Measurements from ENCODE around the gene ACTN4.
"Not testable (repeated sequence)": the region's sequence is repeated elsewhere in the genome, so short reads cannot be mapped to it uniquely, and the experiment has no call there.

ACTN4 gene

DNA sequence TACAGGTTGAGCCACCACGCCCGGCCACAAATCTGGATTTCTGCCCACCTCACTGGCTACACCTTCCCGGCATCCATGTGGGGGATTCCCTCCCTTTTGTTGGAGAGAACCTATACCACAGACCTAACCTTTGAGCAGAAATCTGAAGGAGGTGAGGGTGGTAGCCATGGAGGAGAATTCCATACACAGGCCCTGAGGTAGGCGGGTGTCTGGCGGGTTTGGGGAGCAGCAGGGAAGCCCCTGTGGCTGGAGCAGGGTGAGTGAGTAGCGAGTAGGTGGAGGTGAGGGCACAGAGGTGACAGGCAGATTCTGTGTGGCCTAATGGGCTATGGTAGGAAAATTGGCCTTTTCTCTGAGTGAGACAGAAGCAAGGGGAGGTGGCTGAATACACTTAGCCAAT is 17.9 kb upstream of the ACTN4 start:
- H3K9ac ChIP-seq (ENCODE audit: low read depth, low read length), result no peak overlapping the region
- H3K4me1 ChIP-seq (ENCODE audit: insufficient read depth, low read length), result no peaks in the 10 kb centered on the region
- H3K9me3 ChIP-seq (ENCODE audit: control insufficient read depth, insufficient read depth, low read length), result no peaks in the 10 kb centered on the region
- peaks cover 15% of the 10 kb centered on the region for H3K36me3 ChIP-seq (ENCODE audit: insufficient read depth, low read length)

DNA sequence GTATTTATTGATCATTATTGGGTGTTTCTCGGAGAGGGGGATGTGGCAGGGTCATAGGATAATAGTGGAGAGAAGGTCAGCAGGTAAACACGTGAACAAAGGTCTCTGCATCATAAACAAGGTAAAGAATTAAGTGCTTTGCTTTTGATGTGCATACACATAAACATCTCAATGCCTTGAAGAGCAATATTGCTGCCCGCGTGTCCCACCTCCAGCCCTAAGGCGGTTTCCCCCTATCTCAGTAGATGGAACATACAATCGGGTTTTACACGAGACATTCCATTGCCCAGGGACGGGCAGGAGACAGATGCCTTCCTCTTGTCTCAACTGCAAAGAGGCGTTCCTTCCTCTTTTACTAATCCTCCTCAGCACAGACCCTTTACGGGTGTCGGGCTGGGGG is 16.1 kb upstream of the ACTN4 start:
- not testable (repeated sequence) for H3K9me3 ChIP-seq (ENCODE audit: control insufficient read depth, insufficient read depth, low read length); H3K9ac ChIP-seq (ENCODE audit: low read depth, low read length); H3K4me1 ChIP-seq (ENCODE audit: insufficient read depth, low read length)
- H3K36me3 ChIP-seq (ENCODE audit: insufficient read depth, low read length), result peaks cover 16% of the 10 kb centered on the region

DNA sequence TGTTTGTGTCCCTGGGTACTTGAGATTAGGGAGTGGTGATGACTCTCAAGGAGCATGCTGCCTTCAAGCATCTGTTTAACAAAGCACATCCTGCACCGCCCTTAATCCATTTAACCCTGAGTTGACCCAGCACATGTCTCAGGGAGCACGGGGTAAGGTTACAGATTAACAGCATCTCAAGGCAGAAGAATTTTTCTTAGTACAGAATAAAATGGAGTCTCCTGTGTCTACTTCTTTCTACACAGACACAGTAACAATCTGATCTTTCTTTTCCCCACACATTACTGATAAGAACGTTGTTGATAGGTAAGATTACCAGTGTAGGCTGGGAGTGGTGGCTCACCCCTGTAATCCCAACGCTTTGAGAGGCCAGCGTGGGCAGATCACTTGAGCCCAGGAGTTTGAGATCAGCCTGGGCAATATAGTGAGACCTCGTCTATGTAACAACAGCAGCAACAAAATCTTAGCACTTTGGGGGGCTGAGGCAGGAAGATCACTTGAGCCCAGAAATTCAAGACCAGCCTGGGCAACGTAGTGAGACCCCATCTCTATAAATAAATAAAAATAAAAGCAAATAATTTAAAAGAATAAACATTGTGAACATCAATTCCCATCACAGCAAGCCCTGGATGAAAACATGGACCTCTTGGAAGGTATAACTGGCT is 15.5 kb upstream of the ACTN4 start:
- H3K9ac ChIP-seq (ENCODE audit: low read depth, low read length); H3K9me3 ChIP-seq (ENCODE audit: control insufficient read depth, insufficient read depth, low read length); H3K4me1 ChIP-seq (ENCODE audit: insufficient read depth, low read length): not testable (repeated sequence)
- H3K36me3 ChIP-seq (ENCODE audit: insufficient read depth, low read length), result peaks cover 16% of the 10 kb centered on the region

DNA sequence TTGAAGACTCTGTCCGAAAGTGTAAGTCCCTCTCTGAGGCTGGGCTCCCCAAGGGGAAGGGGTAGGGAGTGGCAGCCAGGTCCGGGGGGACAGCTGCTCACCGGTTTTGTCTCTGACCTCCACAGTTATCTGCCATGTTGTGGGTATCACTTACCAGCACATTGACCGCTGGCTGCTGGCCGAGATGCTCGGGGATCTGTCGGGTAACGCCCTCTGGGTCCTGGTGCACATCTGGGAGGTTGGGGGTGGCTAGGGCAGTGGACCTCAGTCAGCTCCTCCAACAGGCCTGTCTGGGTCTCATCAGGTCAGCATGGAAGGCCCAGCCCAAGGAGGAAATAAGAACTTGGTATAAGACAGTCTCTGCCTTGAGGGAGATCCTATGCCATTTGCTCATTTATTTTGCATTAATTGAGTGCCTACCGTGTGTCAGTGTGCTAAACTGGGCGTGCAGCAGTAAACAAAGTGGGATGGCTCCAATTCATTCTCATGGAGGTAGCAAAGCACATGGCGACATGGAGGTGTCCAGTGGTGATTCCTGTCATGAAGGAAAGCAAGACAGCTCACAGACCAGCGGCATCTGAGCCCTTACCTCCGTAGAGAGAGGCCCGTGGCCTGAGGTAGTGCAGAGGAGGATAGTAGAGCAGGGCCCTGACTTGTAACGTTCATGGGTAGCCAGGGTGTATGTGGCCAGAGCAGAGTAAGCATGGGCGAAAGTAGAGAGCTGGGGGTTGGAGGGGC is 14.8 kb upstream of the ACTN4 start:
- peaks cover 11% of the 10 kb centered on the region for H3K4me1 ChIP-seq (ENCODE audit: insufficient read depth, low read length)
- H3K9me3 ChIP-seq (ENCODE audit: control insufficient read depth, insufficient read depth, low read length), result no peaks in the 10 kb centered on the region
- H3K9ac ChIP-seq (ENCODE audit: low read depth, low read length), result no peak overlapping the region
- H3K36me3 ChIP-seq (ENCODE audit: insufficient read depth, low read length), result peaks cover 16% of the 10 kb centered on the region

DNA sequence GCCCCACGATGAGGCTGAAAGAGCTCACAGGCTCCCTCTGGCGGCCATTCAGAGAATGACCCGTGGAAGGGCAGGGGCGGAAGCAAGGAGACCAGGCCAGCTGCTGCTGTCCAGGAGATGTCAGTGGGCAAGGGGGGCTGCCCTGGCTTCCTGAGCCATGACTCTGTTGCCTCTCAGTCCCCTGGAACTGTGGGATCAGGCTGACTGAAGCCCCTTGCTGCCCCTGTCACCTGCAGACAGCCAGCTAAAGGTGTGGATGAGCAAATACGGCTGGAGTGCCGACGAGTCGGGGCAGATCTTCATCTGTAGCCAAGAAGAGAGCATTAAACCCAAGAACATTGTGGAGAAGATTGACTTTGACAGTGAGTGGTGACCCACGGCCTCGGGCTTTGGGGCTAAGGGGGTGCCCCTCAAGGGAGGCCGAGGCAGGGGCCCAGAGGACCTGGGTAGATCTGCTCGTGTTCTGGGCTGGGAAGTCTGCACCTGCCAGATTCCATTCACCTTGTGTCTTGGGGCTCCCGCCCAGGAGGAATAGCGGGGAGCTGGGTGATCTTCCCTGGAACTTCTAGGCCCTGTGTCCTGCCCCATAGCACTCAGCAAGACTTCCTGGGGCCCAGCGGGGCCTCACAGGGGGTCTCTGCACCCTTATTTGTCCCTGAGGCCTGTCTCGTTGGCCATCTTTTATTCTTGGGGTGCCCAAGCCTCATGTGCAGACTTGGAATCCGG is 12.5 kb upstream of the ACTN4 start:
- Histone ChIP-seq H3K4me1 (ENCODE audit: insufficient read depth, low read length) (peaks cover 18% of the 10 kb centered on the region), H3K36me3 (ENCODE audit: insufficient read depth, low read length) (peaks cover 9% of the 10 kb centered on the region), H3K9ac (ENCODE audit: low read depth, low read length) (no peak overlapping the region), H3K9me3 (ENCODE audit: control insufficient read depth, insufficient read depth, low read length) (no peaks in the 10 kb centered on the region)

DNA sequence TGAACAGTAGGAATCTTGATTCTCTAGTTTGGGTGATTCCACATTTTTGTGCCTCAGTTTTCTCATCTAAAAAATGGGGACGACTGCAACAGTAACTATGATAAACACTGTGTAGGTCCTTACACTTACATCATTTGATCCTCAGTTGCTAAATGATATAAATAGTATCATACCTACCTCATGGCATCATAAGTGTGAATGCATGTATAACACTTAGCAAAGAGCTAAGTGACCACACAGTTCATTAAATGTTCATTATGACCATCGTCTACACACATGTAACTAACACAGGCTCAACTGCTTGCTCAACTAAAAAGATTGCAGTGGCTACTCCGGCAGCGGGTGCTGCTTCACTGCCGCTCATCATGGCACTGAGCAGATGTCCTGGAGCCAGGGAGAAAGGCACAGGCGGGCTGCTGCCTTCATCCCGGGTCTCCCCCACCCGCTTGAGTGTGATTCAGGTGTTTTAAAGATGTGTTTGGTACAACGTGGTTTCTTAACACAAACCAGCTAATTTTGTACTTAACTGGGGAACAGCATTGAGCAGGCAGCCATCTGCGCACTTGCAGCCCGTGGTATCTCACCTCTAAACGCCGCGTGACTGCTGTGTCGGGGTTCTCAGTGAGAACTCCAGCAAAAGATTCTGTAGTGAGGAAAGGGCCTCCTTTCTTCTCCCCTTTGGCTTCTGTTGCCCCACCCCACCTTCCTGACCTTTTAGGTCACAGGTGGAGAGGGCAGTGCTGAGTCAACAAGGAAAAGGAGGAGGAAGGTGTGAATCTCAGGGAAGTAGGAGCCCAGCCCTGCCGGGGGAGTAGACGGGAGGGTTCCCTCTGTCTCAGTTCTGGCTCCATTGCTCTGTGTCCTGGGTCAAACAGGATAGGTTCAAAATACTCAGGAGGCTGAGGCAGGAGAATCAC is 11.7 kb upstream of the ACTN4 start:
- H3K4me1 ChIP-seq (ENCODE audit: insufficient read depth, low read length), result peaks cover 22% of the 10 kb centered on the region
- no peaks in the 10 kb centered on the region for H3K9me3 ChIP-seq (ENCODE audit: control insufficient read depth, insufficient read depth, low read length)
- H3K9ac ChIP-seq (ENCODE audit: low read depth, low read length), result no peak overlapping the region
- peaks cover 9% of the 10 kb centered on the region for H3K36me3 ChIP-seq (ENCODE audit: insufficient read depth, low read length)

DNA sequence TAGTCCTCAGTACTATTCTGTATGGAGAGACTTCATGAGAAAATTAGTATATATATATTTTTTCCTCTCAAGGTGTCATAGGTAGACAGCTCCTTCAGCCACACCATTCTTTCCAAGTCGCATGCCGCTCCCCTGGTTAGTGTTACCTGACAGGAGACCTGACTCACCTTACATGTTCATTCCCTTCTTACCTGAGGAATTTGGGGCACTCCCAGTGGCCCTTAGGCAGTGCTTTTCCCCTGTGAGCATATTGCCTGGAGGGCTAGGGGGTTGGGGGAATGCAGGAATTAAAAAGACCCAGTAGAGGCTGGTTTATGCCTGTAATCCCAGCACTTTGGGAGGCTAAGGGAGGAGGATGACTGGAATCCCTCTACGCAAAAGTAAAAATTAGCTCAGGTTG is 9.0 kb upstream of the ACTN4 start:
- H3K9ac ChIP-seq (ENCODE audit: low read depth, low read length), result no peak overlapping the region
- H3K36me3 ChIP-seq (ENCODE audit: insufficient read depth, low read length), result peaks cover 9% of the 10 kb centered on the region; the same call in 1 of the 2 replicates
- no peaks in the 10 kb centered on the region for H3K9me3 ChIP-seq (ENCODE audit: control insufficient read depth, insufficient read depth, low read length)
- H3K4me1 ChIP-seq (ENCODE audit: insufficient read depth, low read length), result peaks cover 29% of the 10 kb centered on the region

DNA sequence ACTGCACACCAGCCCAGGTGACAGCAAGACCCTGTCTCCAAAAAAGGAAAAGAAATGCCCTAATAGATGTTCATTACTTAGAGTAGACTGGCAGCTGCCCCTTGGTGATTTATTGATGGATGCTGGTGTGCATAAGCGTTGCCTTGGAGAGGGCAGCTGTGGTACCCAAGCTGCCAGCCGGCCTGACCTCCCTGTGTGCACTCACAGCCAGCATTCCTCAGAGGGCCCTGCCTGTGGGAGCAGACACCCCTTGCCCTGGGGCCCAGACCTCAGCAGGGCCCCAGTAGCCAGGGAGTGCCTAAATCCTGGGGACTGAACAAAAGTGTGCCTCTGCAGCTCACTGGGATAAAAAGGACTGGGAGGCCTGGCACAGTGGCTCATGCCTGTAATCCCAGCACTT is 7.8 kb upstream of the ACTN4 start:
- Histone ChIP-seq H3K4me1 (ENCODE audit: insufficient read depth, low read length) (peaks cover 29% of the 10 kb centered on the region), H3K36me3 (ENCODE audit: insufficient read depth, low read length) (peaks cover 9% of the 10 kb centered on the region; the same call in 1 of the 2 replicates), H3K9me3 (ENCODE audit: control insufficient read depth, insufficient read depth, low read length) (no peaks in the 10 kb centered on the region), H3K9ac (ENCODE audit: low read depth, low read length) (no peak overlapping the region)

DNA sequence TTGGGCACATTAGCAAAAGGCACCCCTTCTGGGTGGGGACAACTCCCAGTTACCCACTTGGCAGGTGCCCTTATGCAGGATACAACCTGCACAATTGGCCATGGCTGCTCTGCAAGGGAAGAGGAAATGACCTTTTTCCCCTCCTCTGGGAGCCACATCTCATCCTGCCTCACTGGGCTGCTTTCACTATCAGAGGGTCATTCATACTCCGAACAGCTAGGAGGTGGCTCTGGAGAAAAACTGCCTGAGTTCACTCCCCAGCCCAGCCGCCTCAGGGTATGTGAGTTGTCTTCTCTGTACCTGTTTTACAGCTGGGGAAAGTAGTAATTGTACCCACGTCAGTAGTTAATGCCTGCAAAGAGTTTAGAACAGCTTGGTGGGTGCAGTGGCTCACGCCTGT is 7.1 kb upstream of the ACTN4 start:
- H3K36me3 ChIP-seq (ENCODE audit: insufficient read depth, low read length), result peaks cover 3% of the 10 kb centered on the region; the same call in 1 of the 2 replicates
- H3K9me3 ChIP-seq (ENCODE audit: control insufficient read depth, insufficient read depth, low read length), result no peaks in the 10 kb centered on the region
- peaks cover 26% of the 10 kb centered on the region for H3K4me1 ChIP-seq (ENCODE audit: insufficient read depth, low read length)
- no peak overlapping the region for H3K9ac ChIP-seq (ENCODE audit: low read depth, low read length)

DNA sequence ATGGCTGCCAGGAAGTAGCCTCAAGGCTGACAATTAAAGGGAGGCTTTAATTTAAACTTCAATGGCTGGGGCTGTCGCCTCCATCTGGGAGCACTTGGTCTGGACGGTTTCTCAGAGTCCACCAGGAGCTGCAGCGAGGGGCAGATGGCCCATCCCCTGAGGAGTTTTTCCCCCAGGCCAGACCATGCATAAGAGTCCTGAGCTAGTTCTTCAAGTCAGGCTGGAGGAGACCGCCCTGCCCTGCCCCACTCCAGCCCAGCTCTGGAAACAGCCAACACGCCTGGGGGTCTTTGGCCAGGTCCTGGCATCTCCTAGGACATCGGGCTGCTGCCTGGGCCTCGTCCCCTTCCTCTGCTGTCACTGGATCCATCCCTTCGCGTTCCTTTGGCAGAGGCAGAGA is 5.3 kb upstream of the ACTN4 start:
- H3K9me3 ChIP-seq (ENCODE audit: control insufficient read depth, insufficient read depth, low read length), result no peaks in the 10 kb centered on the region
- no peak overlapping the region for H3K9ac ChIP-seq (ENCODE audit: low read depth, low read length)
- H3K4me1 ChIP-seq (ENCODE audit: insufficient read depth, low read length), result peaks cover 27% of the 10 kb centered on the region
- no peaks in the 10 kb centered on the region for H3K36me3 ChIP-seq (ENCODE audit: insufficient read depth, low read length)

DNA sequence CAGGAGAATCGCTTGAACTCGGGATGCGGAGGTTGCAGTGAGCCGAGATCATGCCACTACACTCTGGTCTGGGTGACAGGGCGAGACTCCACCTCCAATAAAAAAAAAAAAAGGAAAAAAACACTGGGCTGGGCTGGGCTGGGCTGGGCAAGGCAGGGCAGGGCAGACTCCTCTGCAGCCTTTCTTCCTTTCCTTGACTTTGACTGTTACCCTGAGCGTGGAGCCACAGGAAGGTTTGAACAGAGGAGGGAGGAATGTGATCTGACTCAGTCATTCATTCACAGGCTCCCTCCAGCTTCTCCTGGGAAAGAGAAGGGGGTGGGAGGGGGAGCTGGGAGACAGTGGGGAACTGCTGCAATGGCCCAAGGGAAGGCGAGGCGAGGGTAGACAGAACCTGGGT is 2.7 kb upstream of the ACTN4 start:
- Histone ChIP-seq H3K9ac (ENCODE audit: low read depth, low read length) (no peak overlapping the region), H3K4me1 (ENCODE audit: insufficient read depth, low read length) (peaks cover 19% of the 10 kb centered on the region), H3K36me3 (ENCODE audit: insufficient read depth, low read length) (no peaks in the 10 kb centered on the region), H3K9me3 (ENCODE audit: control insufficient read depth, insufficient read depth, low read length) (no peaks in the 10 kb centered on the region)

DNA sequence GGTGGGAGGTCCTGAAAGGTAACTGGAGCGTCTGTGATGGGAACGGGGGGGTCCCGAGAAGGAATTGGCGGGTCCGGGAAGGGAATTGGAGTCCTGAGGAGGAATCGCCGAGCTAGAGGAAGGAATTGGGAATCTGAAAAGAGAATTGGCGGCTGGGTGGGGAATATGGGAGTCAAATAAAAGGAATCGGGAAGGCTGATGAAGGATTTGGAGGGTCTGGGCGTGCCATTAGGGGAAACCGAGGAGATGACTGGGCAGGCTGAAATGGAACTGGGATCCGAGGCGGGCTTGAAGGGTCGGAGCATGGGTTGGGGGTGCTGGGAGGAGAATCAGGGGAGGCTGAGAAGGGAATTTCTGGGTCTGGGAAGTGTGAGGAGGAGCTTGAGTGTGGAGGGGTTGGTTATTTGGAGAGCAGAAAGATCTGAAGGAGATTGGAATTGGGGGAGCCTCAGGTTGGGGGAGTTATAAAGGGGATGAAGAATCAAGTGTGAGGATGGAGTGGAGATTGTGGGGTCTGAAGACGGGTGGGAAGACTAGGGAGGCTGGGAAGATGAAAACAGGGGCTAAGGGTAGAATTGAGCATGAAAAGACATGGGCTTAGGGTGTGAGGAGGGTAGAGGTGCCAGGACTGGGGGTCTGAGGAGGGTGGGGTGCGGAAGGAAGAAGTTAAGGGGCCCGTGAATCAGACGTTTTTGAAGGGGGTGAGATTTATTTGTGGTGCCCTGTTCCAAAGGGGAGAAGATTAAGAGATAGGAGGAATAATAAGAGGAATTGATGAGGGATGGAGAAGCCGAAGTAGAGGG is 718 bp downstream of the ACTN4 start:
- Histone ChIP-seq H3K9ac (ENCODE audit: low read depth, low read length) (peak overlapping the region; percentile 75), H3K4me1 (ENCODE audit: insufficient read depth, low read length) (peaks cover 25% of the 10 kb centered on the region), H3K9me3 (ENCODE audit: control insufficient read depth, insufficient read depth, low read length) (no peaks in the 10 kb centered on the region), H3K36me3 (ENCODE audit: insufficient read depth, low read length) (no peaks in the 10 kb centered on the region)

DNA sequence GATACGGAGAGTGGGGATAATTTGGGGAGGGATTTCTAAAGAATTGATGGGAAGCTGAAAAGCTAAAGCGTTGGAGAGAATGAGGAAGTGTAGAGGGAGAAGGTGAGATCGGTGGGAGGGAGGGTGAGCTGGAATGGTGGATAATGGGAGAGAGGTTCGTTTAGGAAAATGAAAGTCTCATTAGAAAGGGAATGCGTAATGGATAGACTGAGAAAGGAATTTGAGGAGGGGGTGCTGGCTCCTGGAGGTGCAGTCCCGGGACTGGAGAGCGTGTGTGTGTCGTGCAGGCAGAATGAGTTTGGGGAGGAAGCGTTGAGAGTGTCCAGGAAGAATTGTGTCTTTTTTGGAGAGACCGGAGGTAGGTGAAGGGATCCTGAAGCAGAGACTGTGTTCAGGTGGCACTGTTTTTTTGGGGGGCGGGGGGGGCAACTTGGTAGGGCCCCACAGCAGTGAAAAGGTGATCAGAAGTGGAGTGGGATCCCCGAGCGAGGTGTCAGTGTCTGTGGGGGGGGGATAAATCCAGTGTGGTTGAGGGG is 1.4 kb downstream of the ACTN4 start:
- Histone ChIP-seq H3K9ac (ENCODE audit: low read depth, low read length) (peak overlapping the region; percentile 75), H3K36me3 (ENCODE audit: insufficient read depth, low read length) (peaks cover 6% of the 10 kb centered on the region; the same call in 1 of the 2 replicates), H3K9me3 (ENCODE audit: control insufficient read depth, insufficient read depth, low read length) (no peaks in the 10 kb centered on the region), H3K4me1 (ENCODE audit: insufficient read depth, low read length) (peaks cover 32% of the 10 kb centered on the region)

All from ES-I3 (cell line).